WTC11 (cell line): ENCODE data around the gene ZNF235. TPM values are rescaled to one million over a fixed set of nuclear protein-coding genes. Genes with fewer than 3 reads are reported as not detected.

Experiments used
- ATAC-seq: fragments of 200-7000 bp; cut with Tn5 transposase; 2 replicates; pipeline ENCODE4 v1.10.0; 2021; ENCODE audit warnings: mild to moderate bottlenecking, moderate library complexity
- CTCF ChIA-PET: fragments of 300-600 bp; sonication (Branson Sonifier 250); formaldehyde crosslinking; loops from one replicate; lab custom pipeline; 2021; ENCODE audit warnings: antibody characterized with exemption; lab: Charles Lee
- POLR2A ChIA-PET: fragments of 350-600 bp; sonication (Branson Sonifier 250); formaldehyde crosslinking; loops from one replicate; lab custom pipeline; 2021; ENCODE audit warnings: antibody characterized with exemption; lab: Charles Lee
- DNase-seq: peaks from one replicate; pipeline ENCODE4 v3.0.0; 2021; ENCODE audit warnings: low spot score
- H3K27ac Mint-ChIP-seq: 2 replicates; pipeline ENCODE4 v1.8.0; 2021; ENCODE audit warnings: mixed read lengths
- H3K27me3 Mint-ChIP-seq: 2 replicates; pipeline ENCODE4 v1.8.0; 2021; ENCODE audit warnings: low read depth, mild to moderate bottlenecking, moderate library complexity, mixed read lengths
- H3K36me3 Mint-ChIP-seq: 2 replicates; pipeline ENCODE4 v1.8.0; 2021; ENCODE audit warnings: mixed read lengths
- H3K4me1 Mint-ChIP-seq: 2 replicates; pipeline ENCODE4 v1.8.0; 2022; ENCODE audit warnings: mixed read lengths
- H3K4me3 Mint-ChIP-seq: 2 replicates; pipeline ENCODE4 v1.8.0; 2021; ENCODE audit warnings: mild to moderate bottlenecking, moderate library complexity, mixed read lengths
- H3K9me3 Mint-ChIP-seq: 2 replicates; pipeline ENCODE4 v1.8.0; 2021; ENCODE audit warnings: mixed read lengths
- CREB1 ChIP-seq: sonication (generic); formaldehyde crosslinking; IDR thresholded peaks from 2 replicates; pipeline ENCODE4 v1.8.0; 2023; ENCODE audit warnings: mild to moderate bottlenecking, missing genetic modification reagents
- ELF4 ChIP-seq: sonication (generic); formaldehyde crosslinking; IDR thresholded peaks from 2 replicates; pipeline ENCODE4 v1.8.1; 2022; ENCODE audit warnings: low read depth, mild to moderate bottlenecking, moderate library complexity, missing genetic modification reagents
- FOXK1 ChIP-seq: sonication (generic); formaldehyde crosslinking; IDR thresholded peaks from 2 replicates; pipeline ENCODE4 v1.8.0; 2022; ENCODE audit warnings: mild to moderate bottlenecking, moderate library complexity, missing genetic modification reagents
- MLX ChIP-seq: sonication (generic); formaldehyde crosslinking; IDR thresholded peaks from 2 replicates; pipeline ENCODE4 v1.8.1; 2023; ENCODE audit warnings: mild to moderate bottlenecking, missing genetic modification reagents, moderate library complexity
- NFYB ChIP-seq: sonication (generic); formaldehyde crosslinking; conservative IDR thresholded peaks from 2 replicates; pipeline ENCODE4 v1.8.0; 2022; ENCODE audit warnings: low read depth, missing genetic modification reagents
- PRDM15 ChIP-seq: sonication (generic); formaldehyde crosslinking; IDR thresholded peaks from 2 replicates; pipeline ENCODE4 v1.8.0; 2022; ENCODE audit warnings: missing genetic modification reagents
- SMAD4 ChIP-seq: sonication (generic); formaldehyde crosslinking; IDR thresholded peaks from 2 replicates; pipeline ENCODE4 v1.8.0; 2022; ENCODE audit warnings: mild to moderate bottlenecking, missing genetic modification reagents
- TP53 ChIP-seq: sonication (generic); formaldehyde crosslinking; IDR thresholded peaks from 2 replicates; pipeline ENCODE4 v1.8.1; 2023; ENCODE audit warnings: mild to moderate bottlenecking, missing genetic modification reagents
- ZNF232 ChIP-seq: sonication (generic); formaldehyde crosslinking; IDR thresholded peaks from 2 replicates; pipeline ENCODE4 v1.8.0; 2022; ENCODE audit warnings: mild to moderate bottlenecking, missing genetic modification reagents
- ZNF263 ChIP-seq: sonication (generic); formaldehyde crosslinking; IDR thresholded peaks from 2 replicates; pipeline ENCODE4 v1.8.1; 2022; ENCODE audit warnings: low read depth, mild to moderate bottlenecking, moderate library complexity, missing genetic modification reagents
- total RNA-seq: library from RNA; stranded (reverse); gene quantifications from 3 replicates; pipeline ENCODE4 v1.2.3, GENCODE V29; 2021
- TF ChIP-seq, protein P1 (sequence below): sonication (generic); formaldehyde crosslinking; IDR thresholded peaks from 2 replicates; pipeline ENCODE4 v1.8.0; 2022; ENCODE audit warnings: mild to moderate bottlenecking, missing genetic modification reagents
- TF ChIP-seq, protein P2 (sequence below): fragments of 250-450 bp; sonication (Bioruptor Pico); IDR thresholded peaks from 2 replicates; pipeline ENCODE4 v1.9.0; 2021; ENCODE audit warnings: mild to moderate bottlenecking
- TF ChIP-seq, protein P3 (sequence below): sonication (generic); formaldehyde crosslinking; IDR thresholded peaks from 2 replicates; pipeline ENCODE4 v1.8.1; 2023; ENCODE audit warnings: mild to moderate bottlenecking, missing genetic modification reagents

The ZNF235 gene
- total RNA-seq, 1 experiment from 2014 or later, result 3.9 TPM

DNA sequence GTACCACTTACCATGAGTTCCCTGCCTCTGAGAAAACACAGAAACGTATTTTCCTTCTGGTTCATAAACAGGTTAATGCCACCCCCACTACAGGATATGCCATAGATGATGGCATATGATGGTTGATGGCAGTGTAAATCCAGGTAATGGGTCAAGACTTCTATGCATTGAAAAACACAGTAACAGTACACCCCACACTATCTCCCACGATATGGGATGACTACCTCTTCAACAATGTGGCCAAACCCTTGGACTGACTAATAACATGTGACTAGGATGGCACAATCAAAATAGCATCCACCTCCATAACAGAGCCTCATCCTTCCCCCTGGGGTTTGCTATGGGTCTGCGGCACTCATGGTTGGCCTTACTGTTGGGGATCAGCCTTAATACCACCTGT, 22.0 kb downstream of the ZNF235 start:
- ChIA-PET POLR2A (no interaction called here), CTCF (no interaction called here)
- no peak for TF ChIP-seq FOXK1
- TF ChIP-seq, protein P1, sequence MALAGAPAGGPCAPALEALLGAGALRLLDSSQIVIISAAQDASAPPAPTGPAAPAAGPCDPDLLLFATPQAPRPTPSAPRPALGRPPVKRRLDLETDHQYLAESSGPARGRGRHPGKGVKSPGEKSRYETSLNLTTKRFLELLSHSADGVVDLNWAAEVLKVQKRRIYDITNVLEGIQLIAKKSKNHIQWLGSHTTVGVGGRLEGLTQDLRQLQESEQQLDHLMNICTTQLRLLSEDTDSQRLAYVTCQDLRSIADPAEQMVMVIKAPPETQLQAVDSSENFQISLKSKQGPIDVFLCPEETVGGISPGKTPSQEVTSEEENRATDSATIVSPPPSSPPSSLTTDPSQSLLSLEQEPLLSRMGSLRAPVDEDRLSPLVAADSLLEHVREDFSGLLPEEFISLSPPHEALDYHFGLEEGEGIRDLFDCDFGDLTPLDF (CRISPR knock-in tag), result no peak
- no peak for TF ChIP-seq PRDM15 (CRISPR knock-in tag)
- no peak for TF ChIP-seq NFYB (CRISPR knock-in tag)
- TF ChIP-seq CREB1 (CRISPR knock-in tag), result no peak
- TF ChIP-seq, protein P2, sequence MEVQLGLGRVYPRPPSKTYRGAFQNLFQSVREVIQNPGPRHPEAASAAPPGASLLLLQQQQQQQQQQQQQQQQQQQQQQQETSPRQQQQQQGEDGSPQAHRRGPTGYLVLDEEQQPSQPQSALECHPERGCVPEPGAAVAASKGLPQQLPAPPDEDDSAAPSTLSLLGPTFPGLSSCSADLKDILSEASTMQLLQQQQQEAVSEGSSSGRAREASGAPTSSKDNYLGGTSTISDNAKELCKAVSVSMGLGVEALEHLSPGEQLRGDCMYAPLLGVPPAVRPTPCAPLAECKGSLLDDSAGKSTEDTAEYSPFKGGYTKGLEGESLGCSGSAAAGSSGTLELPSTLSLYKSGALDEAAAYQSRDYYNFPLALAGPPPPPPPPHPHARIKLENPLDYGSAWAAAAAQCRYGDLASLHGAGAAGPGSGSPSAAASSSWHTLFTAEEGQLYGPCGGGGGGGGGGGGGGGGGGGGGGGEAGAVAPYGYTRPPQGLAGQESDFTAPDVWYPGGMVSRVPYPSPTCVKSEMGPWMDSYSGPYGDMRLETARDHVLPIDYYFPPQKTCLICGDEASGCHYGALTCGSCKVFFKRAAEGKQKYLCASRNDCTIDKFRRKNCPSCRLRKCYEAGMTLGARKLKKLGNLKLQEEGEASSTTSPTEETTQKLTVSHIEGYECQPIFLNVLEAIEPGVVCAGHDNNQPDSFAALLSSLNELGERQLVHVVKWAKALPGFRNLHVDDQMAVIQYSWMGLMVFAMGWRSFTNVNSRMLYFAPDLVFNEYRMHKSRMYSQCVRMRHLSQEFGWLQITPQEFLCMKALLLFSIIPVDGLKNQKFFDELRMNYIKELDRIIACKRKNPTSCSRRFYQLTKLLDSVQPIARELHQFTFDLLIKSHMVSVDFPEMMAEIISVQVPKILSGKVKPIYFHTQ, result no peak
- no peak for TF ChIP-seq ZNF263 (CRISPR knock-in tag)
- TF ChIP-seq ZNF232 (CRISPR knock-in tag), result no peak
- Mint-ChIP-seq H3K27ac (no peak overlapping the region), H3K4me1 (no peaks in the 10 kb centered on the region), H3K27me3 (peaks cover 4% of the 10 kb centered on the region; the same call in 1 of the 2 replicates), H3K4me3 (no peak overlapping the region), H3K36me3 (peaks cover 59% of the 10 kb centered on the region), H3K9me3 (peaks cover 63% of the 10 kb centered on the region)
- no peak for DNase-seq
- ATAC-seq, result no peak

DNA sequence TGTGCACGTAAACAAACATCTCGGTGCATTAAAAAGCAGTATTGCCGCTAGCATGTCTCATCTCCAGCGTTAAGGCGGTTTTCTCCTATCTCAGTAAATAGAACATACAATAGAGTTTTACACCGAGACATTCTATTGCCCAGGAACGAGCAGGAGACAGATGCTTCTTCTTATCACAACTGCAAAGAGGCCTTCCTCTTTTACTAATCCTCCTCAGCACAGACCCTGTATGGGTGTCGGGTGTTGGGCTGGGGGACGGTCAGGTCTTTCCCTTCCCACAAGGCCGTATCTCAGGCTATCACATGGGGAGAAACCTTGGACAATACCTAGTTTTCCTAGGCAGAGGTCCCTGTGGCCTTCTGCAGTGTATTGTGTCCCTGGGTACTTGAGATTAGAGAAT, 23.9 kb downstream of the ZNF235 start:
- ChIA-PET POLR2A (no interaction called here), CTCF (no interaction called here)
- TF ChIP-seq TP53 (CRISPR knock-in tag), result no peak
- no peak for TF ChIP-seq ELF4 (CRISPR knock-in tag)
- no peak for TF ChIP-seq MLX (CRISPR knock-in tag)
- no peak for TF ChIP-seq SMAD4 (CRISPR knock-in tag)
- TF ChIP-seq, protein P2, result no peak
- TF ChIP-seq, protein P3, sequence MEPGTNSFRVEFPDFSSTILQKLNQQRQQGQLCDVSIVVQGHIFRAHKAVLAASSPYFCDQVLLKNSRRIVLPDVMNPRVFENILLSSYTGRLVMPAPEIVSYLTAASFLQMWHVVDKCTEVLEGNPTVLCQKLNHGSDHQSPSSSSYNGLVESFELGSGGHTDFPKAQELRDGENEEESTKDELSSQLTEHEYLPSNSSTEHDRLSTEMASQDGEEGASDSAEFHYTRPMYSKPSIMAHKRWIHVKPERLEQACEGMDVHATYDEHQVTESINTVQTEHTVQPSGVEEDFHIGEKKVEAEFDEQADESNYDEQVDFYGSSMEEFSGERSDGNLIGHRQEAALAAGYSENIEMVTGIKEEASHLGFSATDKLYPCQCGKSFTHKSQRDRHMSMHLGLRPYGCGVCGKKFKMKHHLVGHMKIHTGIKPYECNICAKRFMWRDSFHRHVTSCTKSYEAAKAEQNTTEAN, result no peak
- Mint-ChIP-seq H3K27ac (no peak overlapping the region), H3K4me1 (no peaks in the 10 kb centered on the region), H3K36me3 (peaks cover 54% of the 10 kb centered on the region), H3K4me3 (no peak overlapping the region), H3K9me3 (peaks cover 71% of the 10 kb centered on the region), H3K27me3 (peaks cover 4% of the 10 kb centered on the region; the same call in 1 of the 2 replicates)
- no peak for DNase-seq
- ATAC-seq, result no peak
